GM15510 (cell line): Measurements from ENCODE around the gene ARHGAP18.

Source experiments
- POLR2A ChIP-seq: IDR thresholded peaks from 3 replicates; pipeline ENCODE4 v1.6.1; 2011; ENCODE audit warnings: borderline replicate concordance; ENCODE audit not compliant: insufficient read length; ENCODE audit errors: extremely low read depth

ARHGAP18 gene

GRCh38 chr6:129733290-129733689 lies 23.3 kb upstream of the ARHGAP18 start:
- no peak for TF ChIP-seq POLR2A

- no peak for TF ChIP-seq POLR2A
Measured at GRCh38 chr6:129732542-129732941, 22.6 kb upstream of the ARHGAP18 start.

GRCh38 chr6:129732034-129732433 lies 22.1 kb upstream of the ARHGAP18 start:
- TF ChIP-seq POLR2A = no peak

GRCh38 chr6:129731428-129731827 lies 21.5 kb upstream of the ARHGAP18 start:
- no peak for TF ChIP-seq POLR2A

GRCh38 chr6:129730477-129731165 lies 20.6 kb upstream of the ARHGAP18 start:
- TF ChIP-seq POLR2A = no peak

GRCh38 chr6:129726650-129727049 lies 16.7 kb upstream of the ARHGAP18 start:
- no peak for TF ChIP-seq POLR2A

GRCh38 chr6:129725341-129725740 lies 15.4 kb upstream of the ARHGAP18 start:
- no peak for TF ChIP-seq POLR2A

GRCh38 chr6:129719692-129720091 lies 9.7 kb upstream of the ARHGAP18 start:
- no peak for TF ChIP-seq POLR2A

GRCh38 chr6:129717277-129717676 lies 7.3 kb upstream of the ARHGAP18 start:
- TF ChIP-seq POLR2A = no peak

GRCh38 chr6:129713806-129714333 lies 3.9 kb upstream of the ARHGAP18 start:
- TF ChIP-seq POLR2A = no peak

- TF ChIP-seq POLR2A = no peak
Measured at GRCh38 chr6:129711271-129711631, 1.3 kb upstream of the ARHGAP18 start.

- no peak for TF ChIP-seq POLR2A
Measured at GRCh38 chr6:129710450-129711270, 683 bp upstream of the ARHGAP18 start.

- no peak for TF ChIP-seq POLR2A
Measured at GRCh38 chr6:129709196-129709768, 695 bp downstream of the ARHGAP18 start.

GRCh38 chr6:129708496-129709195 lies 1.3 kb downstream of the ARHGAP18 start:
- TF ChIP-seq POLR2A = no peak
